GM18519 (cell line): ENCODE measurements around the gene RRBP1.

Experiments used
- ATAC-seq: cut with Tn5 transposase; IDR thresholded peaks from one replicate; pipeline ENCODE4 v1.9.1; 2021; ENCODE audit warnings: mild to moderate bottlenecking, moderate library complexity; ENCODE audit not compliant: unreplicated experiment, low FRiP score

RRBP1 gene

DNA sequence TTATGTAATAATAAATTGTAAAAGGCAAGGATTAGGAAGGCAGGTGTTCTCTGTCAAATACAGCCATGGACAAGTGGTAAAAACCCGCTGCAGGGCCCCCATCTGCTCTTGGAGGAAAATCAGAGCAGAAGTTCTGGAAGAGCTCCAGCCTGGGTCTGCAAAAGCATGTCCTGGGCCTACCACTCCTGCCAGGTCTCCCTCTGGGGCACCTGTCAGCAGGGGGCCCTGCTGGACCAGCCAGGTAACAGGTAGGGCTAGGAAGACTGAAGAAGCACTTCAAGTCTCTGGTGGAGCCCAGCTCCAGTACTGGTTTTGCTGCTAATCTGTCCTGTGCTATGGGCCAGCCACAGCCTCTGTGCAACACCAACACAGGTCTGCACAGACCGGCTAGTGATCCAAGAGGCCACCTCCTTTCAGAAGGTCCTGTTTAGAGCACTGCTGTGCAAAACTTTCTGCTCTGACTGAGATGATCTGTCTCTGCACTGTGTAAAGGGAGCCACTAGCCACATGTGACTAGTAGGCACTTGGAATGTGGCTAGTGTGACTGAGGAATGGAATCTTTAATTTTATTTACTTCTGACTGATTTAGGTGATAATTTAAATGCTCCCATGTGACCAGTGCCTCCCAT is 30.2 kb downstream of the RRBP1 start:
- ATAC-seq = no peak

DNA sequence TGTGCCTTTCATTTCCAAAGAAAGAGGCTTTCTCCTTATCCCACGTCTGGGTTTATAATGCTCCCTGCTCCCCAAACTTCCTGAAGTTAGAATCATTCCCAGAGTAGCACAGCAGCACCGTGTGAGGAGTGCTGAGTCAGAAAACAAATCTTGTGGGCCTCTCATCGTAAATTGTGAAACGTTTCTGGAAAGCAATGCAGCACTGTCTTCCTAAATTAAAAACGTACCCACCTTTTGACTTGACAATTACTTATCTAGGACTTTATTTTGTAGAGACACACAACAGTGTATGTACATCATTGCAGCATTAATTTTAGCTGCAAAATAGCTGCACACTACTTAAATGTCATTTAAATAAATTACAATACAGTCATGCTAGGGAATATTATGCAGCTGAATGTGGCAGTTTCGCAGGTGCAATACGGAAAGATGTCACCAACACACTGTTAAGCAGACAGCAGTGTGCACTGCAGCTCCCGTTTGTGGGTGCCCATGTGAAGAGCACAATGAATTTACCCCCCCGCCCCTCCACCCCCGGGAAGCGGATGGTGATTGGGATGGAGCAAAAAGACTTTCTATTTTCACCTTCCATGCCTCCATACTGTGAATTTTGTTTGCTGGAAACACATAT is 30.8 kb downstream of the RRBP1 start:
- no peak for ATAC-seq

- no peak for ATAC-seq
Observed at GRCh38 chr20:17650301-17651128, 31.5 kb downstream of the RRBP1 start.

- no peak for ATAC-seq
Observed at GRCh38 chr20:17648791-17649730, 33.0 kb downstream of the RRBP1 start.

DNA sequence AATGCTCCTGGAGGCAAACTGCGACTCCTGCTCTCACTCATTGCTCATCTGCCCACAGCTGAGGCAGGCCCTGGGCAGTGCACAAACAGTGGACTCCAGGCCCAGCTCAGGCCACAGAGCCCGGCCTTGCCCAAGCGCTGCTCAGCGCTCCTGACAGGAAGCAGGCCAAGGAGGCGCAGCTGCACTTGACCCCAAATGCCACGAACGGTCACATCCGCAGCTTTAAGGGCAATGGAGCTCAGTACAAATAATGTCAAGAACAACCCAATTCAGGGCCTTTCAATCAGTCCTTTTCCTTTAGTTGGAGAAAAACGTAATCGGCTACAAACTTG is 33.8 kb downstream of the RRBP1 start:
- ATAC-seq = no peak

- no peak for ATAC-seq
Observed at GRCh38 chr20:17647391-17648314, 34.4 kb downstream of the RRBP1 start.

- no peak for ATAC-seq
Observed at GRCh38 chr20:17646961-17647301, 35.1 kb downstream of the RRBP1 start.

DNA sequence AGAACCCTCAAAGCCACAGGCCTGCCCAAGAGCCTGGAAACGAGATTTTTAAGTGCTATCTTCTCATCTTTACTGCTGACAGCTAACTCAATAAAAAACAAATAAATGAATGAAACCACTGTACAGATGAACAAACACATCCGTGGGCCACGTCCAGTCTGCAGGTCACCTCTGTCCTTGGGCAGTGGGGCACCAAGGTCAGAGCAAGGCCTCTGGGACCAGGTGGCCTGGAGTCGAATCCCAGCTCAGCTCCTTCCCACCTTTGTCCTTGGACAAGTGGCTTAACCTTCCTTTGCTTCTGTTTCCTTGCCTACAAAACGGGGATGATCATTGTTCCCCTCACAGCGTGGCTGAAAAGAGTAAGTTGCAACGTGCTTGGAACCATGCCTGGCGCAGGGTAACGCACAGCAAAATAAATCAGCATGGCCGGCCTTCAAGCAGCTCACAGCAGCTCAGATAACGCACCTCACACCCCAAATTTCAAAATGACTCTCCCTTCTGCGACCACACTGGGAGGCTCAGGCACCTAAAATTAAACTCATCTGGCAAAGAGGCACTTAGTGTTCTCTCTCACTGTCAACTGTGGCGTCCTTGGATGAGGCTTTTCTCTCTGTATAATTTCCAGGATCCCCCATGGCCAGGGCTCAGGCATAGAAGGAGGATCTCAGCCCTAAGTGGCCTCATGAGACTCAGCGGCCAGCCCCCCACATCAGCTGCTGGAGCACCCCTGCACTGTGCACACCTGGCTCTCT is 35.7 kb downstream of the RRBP1 start:
- no peak for ATAC-seq

DNA sequence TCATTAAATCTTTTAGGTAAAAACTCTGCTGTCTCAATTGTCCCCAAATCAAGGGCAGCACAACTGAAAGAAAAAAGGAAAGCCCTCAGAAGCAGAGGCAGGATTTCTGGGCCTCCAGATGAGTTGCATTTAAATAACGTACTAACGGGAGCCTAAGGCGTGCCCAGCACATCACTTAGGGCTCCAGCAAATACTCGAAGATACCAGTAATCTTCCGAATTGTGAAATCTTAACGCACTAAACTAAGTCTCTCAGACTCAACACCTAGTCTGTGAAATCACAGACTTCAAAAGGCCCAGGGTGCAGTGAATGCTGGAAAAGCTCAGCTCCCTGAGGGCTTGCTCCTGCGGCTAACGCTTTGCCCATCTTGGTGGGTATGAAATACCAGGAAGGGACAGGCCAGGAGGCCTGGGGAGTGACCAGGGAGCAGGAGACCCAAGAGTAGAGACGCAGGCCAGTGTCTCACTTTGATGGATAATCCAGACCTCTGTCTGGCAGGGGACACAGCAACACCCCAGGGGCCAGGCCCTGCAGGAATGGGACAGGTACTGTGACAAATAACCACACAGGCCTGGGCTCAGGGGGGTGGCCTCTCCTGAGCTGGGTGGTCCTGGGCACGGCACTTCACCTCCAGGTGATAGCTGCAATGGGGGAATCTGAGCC is 36.4 kb downstream of the RRBP1 start:
- ATAC-seq = no peak

GRCh38 chr20:17645010-17645409 is 37.0 kb downstream of the RRBP1 start:
- ATAC-seq = no peak

DNA sequence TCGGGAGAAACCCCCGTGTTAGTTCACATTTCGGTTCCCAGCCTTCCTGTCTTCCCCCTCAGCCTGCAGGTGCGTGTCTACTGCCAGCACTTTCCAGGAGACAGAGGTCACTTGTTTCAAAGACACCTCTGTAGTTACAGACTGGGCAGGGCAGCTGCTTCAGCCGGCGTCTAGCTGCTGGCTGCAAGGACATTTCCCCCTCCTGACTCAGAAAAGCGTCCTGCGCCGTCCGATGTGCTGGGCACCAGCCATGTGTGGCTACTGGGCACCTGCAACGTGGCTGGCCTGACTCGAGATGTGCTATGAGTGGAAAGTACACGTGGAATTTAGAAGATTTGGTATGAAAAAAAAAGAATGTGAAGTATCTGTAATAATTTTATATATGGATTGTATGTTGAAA is 37.6 kb downstream of the RRBP1 start:
- no peak for ATAC-seq

GRCh38 chr20:17643531-17644188 is 38.4 kb downstream of the RRBP1 start:
- no peak for ATAC-seq

GRCh38 chr20:17642404-17643269 is 39.4 kb downstream of the RRBP1 start:
- ATAC-seq = no peak

DNA sequence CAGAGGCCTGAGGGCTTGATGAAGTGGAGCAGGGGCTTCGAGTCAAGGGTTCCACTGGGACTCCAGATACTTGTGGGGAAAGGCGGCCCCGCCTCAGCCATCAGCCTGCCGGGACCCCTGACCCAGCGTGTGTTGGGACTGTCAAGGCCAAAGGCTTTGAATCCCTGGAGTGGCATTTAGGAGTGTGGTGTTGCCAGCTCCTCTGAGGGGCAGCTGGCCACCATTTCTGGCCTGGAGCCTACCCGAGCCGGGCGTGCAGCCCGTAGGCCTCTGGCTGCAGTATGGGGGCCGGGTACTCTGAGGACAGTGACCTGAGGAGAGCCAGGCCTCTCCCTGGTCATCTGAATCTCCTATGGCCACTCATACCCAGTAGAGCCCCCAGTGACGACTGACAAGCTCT is 40.0 kb downstream of the RRBP1 start:
- no peak for ATAC-seq

GRCh38 chr20:17641520-17641964 is 40.5 kb downstream of the RRBP1 start:
- ATAC-seq = no peak

DNA sequence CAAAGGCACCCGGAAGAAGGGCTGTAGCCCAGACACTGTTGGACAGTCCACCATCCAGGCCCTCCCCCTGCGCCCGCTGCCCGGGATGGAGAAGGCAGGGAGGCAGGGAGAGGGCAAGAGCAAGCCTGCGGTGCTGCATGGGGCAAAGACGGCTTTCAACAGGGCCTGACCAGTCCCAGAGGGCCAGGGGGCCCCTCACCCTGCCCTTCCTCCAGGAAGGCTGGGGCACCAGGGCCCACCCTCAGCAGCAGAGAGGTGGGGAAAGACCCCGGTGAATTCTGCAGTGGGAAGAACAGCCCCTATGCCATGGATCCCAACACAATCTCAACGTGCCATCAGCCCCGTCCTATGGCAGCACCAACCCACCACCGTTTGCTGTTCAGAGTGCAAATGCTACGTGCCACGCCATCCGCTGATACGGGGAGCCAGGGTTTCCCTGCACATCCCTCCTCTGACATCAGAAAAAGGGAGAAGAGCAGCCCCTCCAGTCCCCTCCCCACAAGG is 41.1 kb downstream of the RRBP1 start:
- no peak for ATAC-seq
